ENCODE results near the gene CREB3L2.

DNA sequence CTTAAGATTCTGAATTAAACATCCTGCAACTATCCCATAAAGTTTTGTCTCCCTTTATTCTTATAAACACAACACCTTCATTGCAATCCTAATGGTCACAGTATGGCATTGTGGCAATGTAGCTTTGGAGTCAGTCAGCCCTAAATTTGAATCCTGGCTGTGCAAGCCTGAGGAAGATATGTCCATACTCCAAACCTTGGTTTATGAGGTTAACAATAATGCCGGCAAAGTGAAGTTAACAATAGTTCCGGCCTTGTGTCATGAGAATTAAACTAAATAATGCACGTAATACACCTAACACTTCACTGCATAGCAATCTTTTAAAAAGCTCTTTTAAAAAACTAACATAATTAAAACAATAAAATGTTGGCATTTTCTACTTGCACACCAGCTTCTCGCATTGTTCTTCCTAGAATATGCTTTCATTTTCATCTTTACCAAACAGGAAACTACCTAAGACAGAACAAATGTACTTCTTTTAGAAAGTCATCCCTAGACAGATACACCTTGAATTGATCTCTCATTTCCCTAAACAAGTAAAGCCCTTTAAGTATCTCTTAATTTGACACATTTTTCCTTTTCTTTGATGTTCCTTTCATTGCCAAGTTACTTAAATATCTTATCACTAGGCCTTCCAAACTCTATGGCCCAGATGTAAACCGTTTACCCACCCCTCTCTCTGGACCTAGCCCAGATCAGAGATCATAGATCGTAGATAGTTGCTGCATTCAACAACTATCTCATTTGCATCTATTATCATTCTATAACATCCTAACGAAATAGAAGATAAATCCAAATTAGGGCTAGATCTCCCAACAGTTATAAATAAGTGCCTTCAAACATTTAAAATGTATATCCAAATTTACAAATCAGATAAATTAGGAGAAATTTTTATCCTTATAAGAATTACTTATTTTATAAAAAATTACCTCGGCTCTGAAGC is 66.7 kb downstream of the CREB3L2 start:
- TF ChIP-seq CHD2 (IDR thresholded peaks at IDR 0.05; ENCODE audit: low read length, partially characterized antibody) (no peak), RCOR1 (IDR thresholded peaks at IDR 0.05; ENCODE audit: low read depth, low read length) (no peak), NFE2L2 (conservative IDR thresholded peaks at IDR 0.05; ENCODE audit: low read length) (no peak), POLR2A (IDR thresholded peaks at IDR 0.05; ENCODE audit: low read length) (no peak), BHLHE40 (IDR thresholded peaks at IDR 0.05; ENCODE audit: low read depth, low read length) (no peak)
- TF ChIP-seq, protein P1, sequence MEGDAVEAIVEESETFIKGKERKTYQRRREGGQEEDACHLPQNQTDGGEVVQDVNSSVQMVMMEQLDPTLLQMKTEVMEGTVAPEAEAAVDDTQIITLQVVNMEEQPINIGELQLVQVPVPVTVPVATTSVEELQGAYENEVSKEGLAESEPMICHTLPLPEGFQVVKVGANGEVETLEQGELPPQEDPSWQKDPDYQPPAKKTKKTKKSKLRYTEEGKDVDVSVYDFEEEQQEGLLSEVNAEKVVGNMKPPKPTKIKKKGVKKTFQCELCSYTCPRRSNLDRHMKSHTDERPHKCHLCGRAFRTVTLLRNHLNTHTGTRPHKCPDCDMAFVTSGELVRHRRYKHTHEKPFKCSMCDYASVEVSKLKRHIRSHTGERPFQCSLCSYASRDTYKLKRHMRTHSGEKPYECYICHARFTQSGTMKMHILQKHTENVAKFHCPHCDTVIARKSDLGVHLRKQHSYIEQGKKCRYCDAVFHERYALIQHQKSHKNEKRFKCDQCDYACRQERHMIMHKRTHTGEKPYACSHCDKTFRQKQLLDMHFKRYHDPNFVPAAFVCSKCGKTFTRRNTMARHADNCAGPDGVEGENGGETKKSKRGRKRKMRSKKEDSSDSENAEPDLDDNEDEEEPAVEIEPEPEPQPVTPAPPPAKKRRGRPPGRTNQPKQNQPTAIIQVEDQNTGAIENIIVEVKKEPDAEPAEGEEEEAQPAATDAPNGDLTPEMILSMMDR (IDR thresholded peaks at IDR 0.05) = no peak

Data from A549 (cell line).